Karpas-422 (cell line): Measurements from ENCODE around the gene LPO. TPM values are rescaled to one million over a fixed set of nuclear protein-coding genes. Genes with fewer than 3 reads are reported as not detected.

Experiments
- DNase-seq: peaks from one replicate; pipeline ENCODE4 v3.0.0-alpha.2; 2015
- H2AFZ ChIP-seq: fragments of 200-600 bp; sonication (generic); 2 replicates; pipeline ENCODE4 v1.6.1; 2014; ENCODE audit warnings: antibody characterized with exemption, low read length, mixed read lengths
- H3K27ac ChIP-seq: fragments of 200-600 bp; sonication (generic); 2 replicates; pipeline ENCODE4 v1.5.1; 2014; ENCODE audit warnings: mild to moderate bottlenecking, low read length, moderate library complexity
- H3K27me3 ChIP-seq: fragments of 200-600 bp; sonication (generic); 2 replicates; pipeline ENCODE4 v1.6.1; 2014; ENCODE audit warnings: low read length, mixed read lengths
- H3K36me3 ChIP-seq: fragments of 200-600 bp; sonication (generic); 2 replicates; pipeline ENCODE4 v1.6.1; 2014; ENCODE audit warnings: low read length, mixed read lengths; ENCODE audit not compliant: insufficient read depth
- H3K4me1 ChIP-seq: fragments of 200-600 bp; sonication (generic); 2 replicates; pipeline ENCODE4 v1.6.1; 2014; ENCODE audit warnings: mild to moderate bottlenecking, low read length, mixed read lengths
- H3K4me2 ChIP-seq: fragments of 200-600 bp; sonication (generic); 2 replicates; pipeline ENCODE4 v1.6.1; 2014; ENCODE audit warnings: low read length, low read depth, mild to moderate bottlenecking; ENCODE audit not compliant: poor library complexity, severe bottlenecking
- H3K4me3 ChIP-seq: fragments of 200-600 bp; sonication (generic); 2 replicates; pipeline ENCODE4 v1.5.1; 2014; ENCODE audit warnings: mild to moderate bottlenecking, antibody characterized with exemption, low read length, mixed read lengths
- H3K79me2 ChIP-seq: fragments of 200-600 bp; sonication (generic); 2 replicates; pipeline ENCODE4 v1.6.1; 2014; ENCODE audit warnings: mild to moderate bottlenecking, low read length, mixed read lengths
- H3K9ac ChIP-seq: fragments of 200-600 bp; sonication (generic); 2 replicates; pipeline ENCODE4 v1.6.0; 2014; ENCODE audit warnings: low read length
- H3K9me2 ChIP-seq: fragments of 200-600 bp; sonication (generic), shearing (Covaris generic); replicated peaks from 2 replicates; pipeline ENCODE4 v1.6.0; 2014; ENCODE audit warnings: mild to moderate bottlenecking, low read length, moderate library complexity; ENCODE audit not compliant: insufficient read depth
- H3K9me3 ChIP-seq: fragments of 300-700, 200-600 bp; sonication (generic); 2 replicates; pipeline ENCODE4 v1.6.1; 2014; ENCODE audit warnings: low read length, mixed read lengths
- H4K20me1 ChIP-seq: fragments of 200-600 bp; sonication (generic); 2 replicates; pipeline ENCODE4 v1.6.1; 2014; ENCODE audit warnings: mild to moderate bottlenecking, antibody characterized with exemption, low read length, low read depth; ENCODE audit not compliant: insufficient read depth
- total RNA-seq: library from RNA; depleted of rRNA; stranded (reverse); fragments of >200 nt; shearing (Covaris generic); gene quantifications from 2 replicates; pipeline ENCODE4 v1.2.3, GENCODE V29; 2014; ENCODE audit warnings: low replicate concordance

The LPO gene
- total RNA-seq, 1 experiment from 2014 or later: not detected

GRCh38 chr17:58200024-58200633 lies 38.3 kb upstream of the LPO start:
- Histone ChIP-seq H3K4me2 (no peak overlapping the region), H3K4me3 (no peak overlapping the region), H4K20me1 (no peaks in the 10 kb centered on the region), H3K9me3 (no peaks in the 10 kb centered on the region), H3K9ac (no peak overlapping the region), H3K79me2 (no peaks in the 10 kb centered on the region), H3K36me3 (no peaks in the 10 kb centered on the region), H3K27me3 (no peaks in the 10 kb centered on the region), H3K4me1 (peaks cover 4% of the 10 kb centered on the region; the same call in 1 of the 2 replicates), H3K27ac (no peak overlapping the region), H2AFZ (peak overlapping the region; percentile 28; the same call in 1 of the 2 replicates), H3K9me2 (no peaks in the 10 kb centered on the region)
- DNase-seq: peak; percentile 92

- no peaks in the 10 kb centered on the region for H3K27me3 ChIP-seq
- peaks cover 4% of the 10 kb centered on the region; the same call in 1 of the 2 replicates for H3K4me1 ChIP-seq
- H3K27ac ChIP-seq: no peak overlapping the region
- no peak overlapping the region for H2AFZ ChIP-seq
- no peak for DNase-seq
- no peaks in the 10 kb centered on the region for H3K9me3 ChIP-seq
- no peaks in the 10 kb centered on the region for H3K79me2 ChIP-seq
- no peak overlapping the region for H3K4me2 ChIP-seq
- H3K9ac ChIP-seq: no peak overlapping the region
- no peaks in the 10 kb centered on the region for H4K20me1 ChIP-seq
- no peaks in the 10 kb centered on the region for H3K36me3 ChIP-seq
- no peak overlapping the region for H3K4me3 ChIP-seq
- H3K9me2 ChIP-seq: no peaks in the 10 kb centered on the region
Measured at GRCh38 chr17:58202859-58203258, 35.5 kb upstream of the LPO start.

DNA sequence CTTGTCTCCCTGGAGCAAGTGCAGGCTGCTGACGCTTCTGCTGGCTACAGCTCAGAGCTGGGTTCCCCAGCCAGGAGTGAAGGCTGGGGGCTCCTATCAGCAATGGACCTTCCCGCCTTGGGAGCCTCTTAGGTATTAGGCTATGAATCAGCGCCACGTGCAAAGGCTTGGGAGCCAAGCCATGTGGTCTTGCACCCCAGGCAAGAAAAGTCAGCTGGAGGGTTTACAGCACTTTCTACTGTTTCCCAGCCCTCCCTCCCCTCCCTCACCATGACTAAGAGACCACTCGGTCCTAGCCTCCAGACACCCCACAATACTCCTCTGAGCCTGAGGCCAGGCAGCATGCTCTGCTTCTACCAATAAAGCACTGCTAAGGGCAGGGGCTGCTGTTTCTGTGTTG lies 33.6 kb upstream of the LPO start:
- H3K4me2 ChIP-seq: no peak overlapping the region
- H3K9me3 ChIP-seq: no peaks in the 10 kb centered on the region
- H3K27ac ChIP-seq: no peak overlapping the region
- no peaks in the 10 kb centered on the region for H3K9me2 ChIP-seq
- peaks cover 4% of the 10 kb centered on the region; the same call in 1 of the 2 replicates for H3K4me1 ChIP-seq
- no peaks in the 10 kb centered on the region for H3K79me2 ChIP-seq
- H4K20me1 ChIP-seq: no peaks in the 10 kb centered on the region
- no peak overlapping the region for H2AFZ ChIP-seq
- no peak for DNase-seq
- H3K4me3 ChIP-seq: no peak overlapping the region
- no peak overlapping the region for H3K9ac ChIP-seq
- no peaks in the 10 kb centered on the region for H3K27me3 ChIP-seq
- no peaks in the 10 kb centered on the region for H3K36me3 ChIP-seq

DNA sequence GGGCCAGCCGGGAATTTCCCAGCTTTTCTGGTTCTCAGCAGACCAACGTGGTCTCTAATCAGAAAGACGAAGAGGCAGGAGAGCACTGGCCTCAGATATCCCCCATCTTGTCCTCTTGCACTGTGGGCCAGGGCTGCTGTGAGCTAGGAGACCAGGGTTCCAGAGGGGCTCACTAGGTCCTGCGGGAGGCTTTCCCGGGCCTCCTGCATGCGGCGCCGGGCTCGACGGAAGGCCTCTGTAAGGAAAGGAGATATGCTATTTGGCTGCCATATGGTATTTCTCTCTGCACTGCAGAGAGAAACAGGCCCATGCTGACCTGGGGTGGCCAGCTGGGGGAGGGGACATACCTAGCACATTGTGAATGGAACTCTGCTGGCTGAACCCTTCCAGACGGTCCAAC lies 32.4 kb upstream of the LPO start:
- no peak overlapping the region for H3K4me2 ChIP-seq
- H3K79me2 ChIP-seq: no peaks in the 10 kb centered on the region
- no peak for DNase-seq
- H3K4me3 ChIP-seq: no peak overlapping the region
- no peaks in the 10 kb centered on the region for H3K36me3 ChIP-seq
- H3K9ac ChIP-seq: no peak overlapping the region
- no peaks in the 10 kb centered on the region for H3K27me3 ChIP-seq
- H3K9me2 ChIP-seq: no peaks in the 10 kb centered on the region
- no peak overlapping the region for H3K27ac ChIP-seq
- no peaks in the 10 kb centered on the region for H3K9me3 ChIP-seq
- H3K4me1 ChIP-seq: no peaks in the 10 kb centered on the region
- no peak overlapping the region for H2AFZ ChIP-seq
- no peaks in the 10 kb centered on the region for H4K20me1 ChIP-seq

DNA sequence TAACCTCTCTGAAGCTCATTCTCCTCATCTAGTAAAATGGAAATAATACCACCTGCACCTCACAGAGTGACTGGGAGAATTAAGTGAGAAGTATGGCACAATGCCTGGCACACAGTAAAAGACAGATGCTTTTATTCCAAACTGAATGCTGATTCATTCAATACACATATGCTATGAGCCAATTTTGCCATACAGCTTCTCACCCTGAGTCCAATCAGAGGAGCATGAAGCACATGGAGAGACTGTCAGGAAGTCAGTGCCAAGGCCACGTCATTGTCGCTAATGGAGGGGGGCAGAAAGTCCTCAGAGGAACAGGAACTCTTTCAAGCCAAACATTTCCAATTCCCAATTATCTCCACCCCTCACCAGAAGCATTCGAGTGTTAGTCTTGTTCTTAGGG lies 30.9 kb upstream of the LPO start:
- H3K9ac ChIP-seq: no peak overlapping the region
- no peak overlapping the region for H2AFZ ChIP-seq
- H4K20me1 ChIP-seq: no peaks in the 10 kb centered on the region
- H3K9me3 ChIP-seq: no peaks in the 10 kb centered on the region
- H3K27ac ChIP-seq: no peak overlapping the region
- no peaks in the 10 kb centered on the region for H3K79me2 ChIP-seq
- no peaks in the 10 kb centered on the region for H3K4me1 ChIP-seq
- H3K36me3 ChIP-seq: no peaks in the 10 kb centered on the region
- DNase-seq: no peak
- no peaks in the 10 kb centered on the region for H3K9me2 ChIP-seq
- H3K4me3 ChIP-seq: no peak overlapping the region
- H3K27me3 ChIP-seq: no peaks in the 10 kb centered on the region
- H3K4me2 ChIP-seq: no peak overlapping the region

DNA sequence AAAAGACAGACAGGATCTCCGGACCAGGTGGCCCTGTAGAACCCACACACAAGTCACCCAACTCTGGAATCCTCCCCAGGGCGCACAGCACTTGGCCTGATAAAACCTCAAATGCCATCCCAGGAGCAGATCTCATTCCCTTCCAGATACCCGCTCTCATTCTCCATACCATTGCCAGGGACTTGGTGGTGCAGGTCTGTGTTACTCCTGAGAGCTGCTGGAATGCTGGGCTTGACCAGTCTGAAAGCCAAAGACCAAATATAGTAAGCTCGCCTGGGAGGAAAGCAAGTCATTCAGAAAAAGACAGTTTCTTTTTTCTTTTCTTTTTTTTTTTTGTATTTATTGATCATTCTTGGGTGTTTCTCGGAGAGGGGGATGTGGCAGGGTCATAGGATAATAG lies 30.0 kb upstream of the LPO start:
- Histone ChIP-seq H2AFZ (no peak overlapping the region), H3K4me3 (no peak overlapping the region), H3K9me2 (no peaks in the 10 kb centered on the region), H3K4me2 (no peak overlapping the region), H3K9ac (no peak overlapping the region), H3K27me3 (no peaks in the 10 kb centered on the region), H3K36me3 (no peaks in the 10 kb centered on the region), H3K4me1 (no peaks in the 10 kb centered on the region), H4K20me1 (no peaks in the 10 kb centered on the region), H3K27ac (no peak overlapping the region), H3K9me3 (no peaks in the 10 kb centered on the region), H3K79me2 (no peaks in the 10 kb centered on the region)
- no peak for DNase-seq

DNA sequence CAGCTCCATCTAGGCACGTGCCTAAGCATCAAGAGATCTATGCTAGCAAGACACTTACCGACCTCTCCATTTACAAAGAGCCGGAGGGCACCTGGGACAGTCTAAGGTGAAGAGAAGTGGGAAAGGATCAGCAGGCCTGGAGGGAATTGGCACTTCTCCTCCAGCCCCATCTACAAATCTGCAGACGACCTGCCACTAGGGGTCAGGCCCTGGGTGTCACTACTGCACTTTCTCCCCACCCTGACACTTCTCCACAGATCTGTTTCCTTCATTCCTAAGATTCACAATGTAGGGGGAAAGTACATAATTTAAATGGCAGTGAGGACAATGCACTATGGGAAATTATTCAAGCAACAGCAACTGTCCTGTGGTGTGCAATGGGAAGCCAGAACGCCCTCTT lies 27.5 kb upstream of the LPO start:
- H3K4me1 ChIP-seq: peaks cover 8% of the 10 kb centered on the region
- no peaks in the 10 kb centered on the region for H4K20me1 ChIP-seq
- H3K9me2 ChIP-seq: no peaks in the 10 kb centered on the region
- H3K4me2 ChIP-seq: no peak overlapping the region
- no peak for DNase-seq
- H3K36me3 ChIP-seq: no peaks in the 10 kb centered on the region
- H3K27me3 ChIP-seq: no peaks in the 10 kb centered on the region
- H3K4me3 ChIP-seq: no peak overlapping the region
- no peaks in the 10 kb centered on the region for H3K9me3 ChIP-seq
- H2AFZ ChIP-seq: no peak overlapping the region
- H3K79me2 ChIP-seq: no peaks in the 10 kb centered on the region
- no peak overlapping the region for H3K9ac ChIP-seq
- no peak overlapping the region for H3K27ac ChIP-seq

DNA sequence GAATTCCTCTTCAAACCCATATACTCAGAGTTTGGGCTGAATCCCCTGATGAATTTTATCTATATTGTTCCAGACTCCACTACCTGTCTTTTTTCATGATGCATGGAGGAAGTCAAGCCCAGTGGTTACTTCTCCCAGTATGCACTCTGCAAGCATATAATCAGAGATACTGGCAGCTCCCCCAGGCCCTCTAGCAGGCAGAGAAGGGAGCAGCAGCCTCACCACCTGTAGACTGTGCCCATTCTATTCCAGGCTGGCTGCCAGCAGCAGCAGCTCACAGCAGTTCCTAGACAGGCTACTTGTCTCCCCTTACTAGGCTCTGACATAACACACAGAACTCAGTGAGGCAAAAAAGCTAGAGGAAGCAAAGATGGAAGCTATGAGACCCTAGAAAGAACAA lies 22.7 kb upstream of the LPO start:
- no peaks in the 10 kb centered on the region for H4K20me1 ChIP-seq
- no peak overlapping the region for H3K9ac ChIP-seq
- no peaks in the 10 kb centered on the region for H3K79me2 ChIP-seq
- no peak overlapping the region for H2AFZ ChIP-seq
- H3K4me3 ChIP-seq: no peak overlapping the region
- H3K36me3 ChIP-seq: no peaks in the 10 kb centered on the region
- H3K4me1 ChIP-seq: peaks cover 37% of the 10 kb centered on the region
- no peaks in the 10 kb centered on the region for H3K9me2 ChIP-seq
- no peaks in the 10 kb centered on the region for H3K27me3 ChIP-seq
- H3K9me3 ChIP-seq: no peaks in the 10 kb centered on the region
- peak overlapping the region; percentile 2 for H3K4me2 ChIP-seq
- peak; percentile 77 for DNase-seq
- no peak overlapping the region for H3K27ac ChIP-seq
